ENCODE measurements around the gene CACNG7.

DNA sequence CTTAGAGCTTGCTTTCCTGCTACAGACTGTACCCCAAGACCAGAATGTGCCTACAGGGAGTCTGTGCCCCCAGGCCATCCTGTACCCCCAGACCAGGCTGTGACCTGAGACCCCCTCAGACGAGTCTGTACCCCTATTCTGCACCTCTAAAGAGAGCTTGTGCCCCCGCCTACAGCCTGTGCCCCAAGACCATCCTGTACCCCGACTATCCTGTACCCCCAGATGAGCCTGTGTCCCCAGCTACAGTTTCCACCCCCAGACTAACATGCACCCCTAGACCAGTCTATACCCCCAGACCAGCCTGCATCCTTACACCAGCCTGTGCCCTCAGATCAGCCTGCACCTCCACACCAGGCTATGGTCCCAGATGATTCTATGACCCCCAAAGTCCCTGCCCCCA is 84.4 kb downstream of the CACNG7 start:
- TF ChIP-seq, protein P1, sequence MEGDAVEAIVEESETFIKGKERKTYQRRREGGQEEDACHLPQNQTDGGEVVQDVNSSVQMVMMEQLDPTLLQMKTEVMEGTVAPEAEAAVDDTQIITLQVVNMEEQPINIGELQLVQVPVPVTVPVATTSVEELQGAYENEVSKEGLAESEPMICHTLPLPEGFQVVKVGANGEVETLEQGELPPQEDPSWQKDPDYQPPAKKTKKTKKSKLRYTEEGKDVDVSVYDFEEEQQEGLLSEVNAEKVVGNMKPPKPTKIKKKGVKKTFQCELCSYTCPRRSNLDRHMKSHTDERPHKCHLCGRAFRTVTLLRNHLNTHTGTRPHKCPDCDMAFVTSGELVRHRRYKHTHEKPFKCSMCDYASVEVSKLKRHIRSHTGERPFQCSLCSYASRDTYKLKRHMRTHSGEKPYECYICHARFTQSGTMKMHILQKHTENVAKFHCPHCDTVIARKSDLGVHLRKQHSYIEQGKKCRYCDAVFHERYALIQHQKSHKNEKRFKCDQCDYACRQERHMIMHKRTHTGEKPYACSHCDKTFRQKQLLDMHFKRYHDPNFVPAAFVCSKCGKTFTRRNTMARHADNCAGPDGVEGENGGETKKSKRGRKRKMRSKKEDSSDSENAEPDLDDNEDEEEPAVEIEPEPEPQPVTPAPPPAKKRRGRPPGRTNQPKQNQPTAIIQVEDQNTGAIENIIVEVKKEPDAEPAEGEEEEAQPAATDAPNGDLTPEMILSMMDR (IDR thresholded peaks at IDR 0.05): no peak
- TF ChIP-seq POLR2A (IDR thresholded peaks at IDR 0.05): no peak
